WTC11 (cell line): ENCODE results near the gene ABHD6. TPM values are rescaled to one million over a fixed set of nuclear protein-coding genes. Genes with fewer than 3 reads are reported as not detected.

Experiments used
- ATF2 ChIP-seq: sonication (generic); formaldehyde crosslinking; IDR thresholded peaks from 2 replicates; pipeline ENCODE4 v1.8.1; 2022; ENCODE audit warnings: low read depth, missing genetic modification reagents, borderline replicate concordance
- CDX4 ChIP-seq: fragments of 250-450 bp; sonication (Bioruptor Pico); IDR thresholded peaks from 2 replicates; pipeline ENCODE4 v1.9.0; 2021; ENCODE audit warnings: moderate library complexity, mild to moderate bottlenecking, inconsistent platforms, borderline replicate concordance
- CREB1 ChIP-seq: sonication (generic); formaldehyde crosslinking; IDR thresholded peaks from 2 replicates; pipeline ENCODE4 v1.8.0; 2023; ENCODE audit warnings: mild to moderate bottlenecking, missing genetic modification reagents
- ESRRA ChIP-seq: sonication (generic); formaldehyde crosslinking; IDR thresholded peaks from 2 replicates; pipeline ENCODE4 v1.8.1; 2022; ENCODE audit warnings: mild to moderate bottlenecking, missing genetic modification reagents, borderline replicate concordance
- GTF2I ChIP-seq: fragments of 250-450 bp; sonication (Bioruptor Pico); conservative IDR thresholded peaks from 2 replicates; pipeline ENCODE4 v1.4.0; 2021; ENCODE audit warnings: mild to moderate bottlenecking
- IRF2 ChIP-seq: sonication (generic); formaldehyde crosslinking; IDR thresholded peaks from 2 replicates; pipeline ENCODE4 v1.8.0; 2022; ENCODE audit warnings: low read depth, missing genetic modification reagents, borderline replicate concordance
- NR2C2 ChIP-seq: sonication (generic); formaldehyde crosslinking; IDR thresholded peaks from 2 replicates; pipeline ENCODE4 v1.8.0; 2022; ENCODE audit warnings: mild to moderate bottlenecking, missing genetic modification reagents
- OVOL2 ChIP-seq: fragments of 250-450 bp; sonication (Bioruptor Pico); IDR thresholded peaks from 2 replicates; pipeline ENCODE4 v1.9.0; 2021; ENCODE audit warnings: mild to moderate bottlenecking, borderline replicate concordance
- PRRX2 ChIP-seq: fragments of 250-450 bp; sonication (Bioruptor Pico); IDR thresholded peaks from 2 replicates; pipeline ENCODE4 v1.8.0; 2021; ENCODE audit warnings: mild to moderate bottlenecking
- SMAD4 ChIP-seq: sonication (generic); formaldehyde crosslinking; IDR thresholded peaks from 2 replicates; pipeline ENCODE4 v1.8.0; 2022; ENCODE audit warnings: mild to moderate bottlenecking, missing genetic modification reagents
- SP1 ChIP-seq: sonication (generic); formaldehyde crosslinking; conservative IDR thresholded peaks from 2 replicates; pipeline ENCODE4 v1.8.1; 2022; ENCODE audit warnings: missing genetic modification reagents
- TCF7 ChIP-seq: sonication (generic); formaldehyde crosslinking; IDR thresholded peaks from 2 replicates; pipeline ENCODE4 v1.8.0; 2022; ENCODE audit warnings: mild to moderate bottlenecking, low read depth, missing genetic modification reagents, moderate library complexity
- TEAD4 ChIP-seq: sonication (generic); formaldehyde crosslinking; IDR thresholded peaks from 2 replicates; pipeline ENCODE4 v1.8.0; 2022; ENCODE audit warnings: mild to moderate bottlenecking, missing genetic modification reagents
- TP53 ChIP-seq: sonication (generic); formaldehyde crosslinking; IDR thresholded peaks from 2 replicates; pipeline ENCODE4 v1.8.1; 2023; ENCODE audit warnings: mild to moderate bottlenecking, missing genetic modification reagents
- ZBTB43 ChIP-seq: sonication (generic); formaldehyde crosslinking; IDR thresholded peaks from 2 replicates; pipeline ENCODE4 v1.8.1; 2023; ENCODE audit warnings: mild to moderate bottlenecking, missing genetic modification reagents
- ZNF219 ChIP-seq: sonication (generic); formaldehyde crosslinking; IDR thresholded peaks from 2 replicates; pipeline ENCODE4 v1.8.0; 2023; ENCODE audit warnings: missing genetic modification reagents, mild to moderate bottlenecking, borderline replicate concordance
- ZNF281 ChIP-seq: sonication (generic); formaldehyde crosslinking; IDR thresholded peaks from 2 replicates; pipeline ENCODE4 v1.8.0; 2023; ENCODE audit warnings: mild to moderate bottlenecking, missing genetic modification reagents
- total RNA-seq: library from RNA; stranded (reverse); gene quantifications from 3 replicates; pipeline ENCODE4 v1.2.3, GENCODE V29; 2021
- TF ChIP-seq, protein P1 (sequence below): sonication (generic); formaldehyde crosslinking; IDR thresholded peaks from 2 replicates; pipeline ENCODE4 v1.8.0; 2022; ENCODE audit warnings: mild to moderate bottlenecking, missing genetic modification reagents
- TF ChIP-seq, protein P2 (sequence below): sonication (generic); formaldehyde crosslinking; IDR thresholded peaks from 2 replicates; pipeline ENCODE4 v1.8.1; 2022; ENCODE audit warnings: mild to moderate bottlenecking, moderate library complexity, missing genetic modification reagents
- TF ChIP-seq, protein P3 (sequence below): fragments of 250-450 bp; sonication (Bioruptor Pico); IDR thresholded peaks from 2 replicates; pipeline ENCODE4 v1.9.0; 2021; ENCODE audit warnings: mild to moderate bottlenecking
- TF ChIP-seq, protein P4 (sequence below): sonication (generic); formaldehyde crosslinking; IDR thresholded peaks from 2 replicates; pipeline ENCODE4 v1.8.1; 2022; ENCODE audit warnings: low read depth, mild to moderate bottlenecking, moderate library complexity, missing genetic modification reagents, borderline replicate concordance

Gene ABHD6
- total RNA-seq, 1 experiment from 2014 or later = 5.4 TPM

DNA sequence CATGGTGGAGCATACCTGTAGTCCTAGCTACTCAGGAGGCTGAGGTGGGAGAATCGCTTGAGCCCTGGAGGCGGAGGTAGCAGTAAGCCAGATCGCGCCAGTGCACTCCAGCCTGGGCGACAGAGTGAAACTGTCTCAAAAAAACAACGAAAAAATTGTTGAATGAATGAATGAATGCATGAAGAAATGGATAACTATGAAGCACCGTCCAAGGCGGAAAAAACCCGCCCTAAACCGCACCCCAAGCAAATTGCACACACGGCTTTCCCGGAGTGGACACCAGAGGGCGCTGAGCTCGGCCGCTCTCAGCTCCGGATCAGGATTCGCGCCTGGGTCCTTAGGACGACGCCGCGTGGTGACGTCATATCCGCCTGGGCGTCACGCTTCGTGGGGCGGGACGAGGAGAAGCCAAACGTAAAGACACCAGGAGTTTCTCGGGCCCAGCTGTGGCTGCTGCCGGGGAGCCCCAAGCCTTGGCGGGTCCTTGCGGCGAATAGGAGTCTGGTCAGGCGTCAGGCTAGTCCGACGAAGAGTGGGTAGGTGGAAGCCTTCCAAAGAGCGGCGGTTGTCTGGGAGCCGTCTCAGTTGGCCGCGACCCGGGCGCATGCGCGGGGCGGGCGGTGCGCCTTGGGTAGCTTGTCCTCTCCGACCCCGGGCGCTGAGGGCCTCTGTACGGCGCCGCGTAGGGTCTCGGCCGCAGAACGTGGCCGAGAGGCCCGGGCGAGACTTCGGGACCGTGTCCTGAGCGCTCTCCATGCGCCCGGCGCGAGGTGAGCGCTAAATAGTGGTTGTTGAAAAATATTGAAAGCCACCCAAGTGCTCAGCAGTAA, 68.5 kb downstream of the ABHD6 start, which contains the start of the genes HTD2 and RPP14 (continued):
- 0 out of 2 replicates have a peak, but pooled peaks have one; percentile 24 for TF ChIP-seq ATF2 (CRISPR knock-in tag)
- TF ChIP-seq ZBTB43 (CRISPR knock-in tag) = 0 out of 2 replicates have a peak, but pooled peaks have one; percentile 56
- TF ChIP-seq, protein P1, sequence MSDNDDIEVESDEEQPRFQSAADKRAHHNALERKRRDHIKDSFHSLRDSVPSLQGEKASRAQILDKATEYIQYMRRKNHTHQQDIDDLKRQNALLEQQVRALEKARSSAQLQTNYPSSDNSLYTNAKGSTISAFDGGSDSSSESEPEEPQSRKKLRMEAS = peak; percentile 88
- no peak for TF ChIP-seq OVOL2 (CRISPR knock-in tag)
- TF ChIP-seq, protein P2, sequence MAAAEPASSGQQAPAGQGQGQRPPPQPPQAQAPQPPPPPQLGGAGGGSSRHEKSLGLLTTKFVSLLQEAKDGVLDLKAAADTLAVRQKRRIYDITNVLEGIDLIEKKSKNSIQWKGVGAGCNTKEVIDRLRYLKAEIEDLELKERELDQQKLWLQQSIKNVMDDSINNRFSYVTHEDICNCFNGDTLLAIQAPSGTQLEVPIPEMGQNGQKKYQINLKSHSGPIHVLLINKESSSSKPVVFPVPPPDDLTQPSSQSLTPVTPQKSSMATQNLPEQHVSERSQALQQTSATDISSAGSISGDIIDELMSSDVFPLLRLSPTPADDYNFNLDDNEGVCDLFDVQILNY (CRISPR knock-in tag) = peak; percentile 90
- 0 out of 2 replicates have a peak, but pooled peaks have one; percentile 17 for TF ChIP-seq TP53 (CRISPR knock-in tag)
- TF ChIP-seq PRRX2 (CRISPR knock-in tag) = no peak
- TF ChIP-seq, protein P3, sequence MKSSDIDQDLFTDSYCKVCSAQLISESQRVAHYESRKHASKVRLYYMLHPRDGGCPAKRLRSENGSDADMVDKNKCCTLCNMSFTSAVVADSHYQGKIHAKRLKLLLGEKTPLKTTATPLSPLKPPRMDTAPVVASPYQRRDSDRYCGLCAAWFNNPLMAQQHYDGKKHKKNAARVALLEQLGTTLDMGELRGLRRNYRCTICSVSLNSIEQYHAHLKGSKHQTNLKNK = no peak
- TF ChIP-seq GTF2I (CRISPR knock-in tag) = no peak
- TF ChIP-seq, protein P4, sequence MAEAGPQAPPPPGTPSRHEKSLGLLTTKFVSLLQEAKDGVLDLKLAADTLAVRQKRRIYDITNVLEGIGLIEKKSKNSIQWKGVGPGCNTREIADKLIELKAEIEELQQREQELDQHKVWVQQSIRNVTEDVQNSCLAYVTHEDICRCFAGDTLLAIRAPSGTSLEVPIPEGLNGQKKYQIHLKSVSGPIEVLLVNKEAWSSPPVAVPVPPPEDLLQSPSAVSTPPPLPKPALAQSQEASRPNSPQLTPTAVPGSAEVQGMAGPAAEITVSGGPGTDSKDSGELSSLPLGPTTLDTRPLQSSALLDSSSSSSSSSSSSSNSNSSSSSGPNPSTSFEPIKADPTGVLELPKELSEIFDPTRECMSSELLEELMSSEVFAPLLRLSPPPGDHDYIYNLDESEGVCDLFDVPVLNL = peak; percentile 67; the same call in 1 of the 2 replicates
- no peak for TF ChIP-seq TEAD4 (CRISPR knock-in tag)
- TF ChIP-seq SMAD4 (CRISPR knock-in tag) = no peak; the same call in 1 of the 2 replicates
- peak; percentile 45; the same call in 1 of the 2 replicates for TF ChIP-seq ZNF281
- TF ChIP-seq IRF2 = no peak
- TF ChIP-seq ESRRA (CRISPR knock-in tag) = no peak
- TF ChIP-seq CREB1 (CRISPR knock-in tag) = no peak
- peak; percentile 93 for TF ChIP-seq SP1 (CRISPR knock-in tag)
- TF ChIP-seq NR2C2 = no peak
- no peak for TF ChIP-seq TCF7
- no peak for TF ChIP-seq CDX4 (CRISPR knock-in tag)
- TF ChIP-seq ZNF219 (CRISPR knock-in tag) = no peak
